HCT116 (cell line): ENCODE measurements around the gene KCNIP4. TPM values are rescaled to one million over a fixed set of nuclear protein-coding genes. Genes with fewer than 3 reads are reported as not detected.

Source experiments
- ATAC-seq: fragments of 200-7000 bp; cut with Tn5 transposase; 2 replicates; pipeline ENCODE4 v1.9.1; 2020; ENCODE audit warnings: mild to moderate bottlenecking, moderate library complexity
- BruUV-seq: library from RNA; stranded (reverse); fragments of 400-500 nt; replicated peaks from 2 replicates; lab custom pipeline; 2021; lab: Mats Ljungman, UMichigan
- CTCF ChIA-PET: fragments of 300-600 bp; sonication (Branson Sonifier 250); formaldehyde crosslinking; loops from one replicate; lab custom pipeline; 2021; ENCODE audit warnings: antibody characterized with exemption; lab: Charles Lee
- POLR2A ChIA-PET: fragments of 300-600, 350-600 bp; sonication (Branson Sonifier 250); formaldehyde crosslinking; loops from one replicate; lab custom pipeline; 2021; ENCODE audit warnings: antibody characterized with exemption; lab: Charles Lee
- RAD21 ChIA-PET, 2 experiments: fragments of 300-600 bp; sonication (Branson Sonifier 250); formaldehyde crosslinking; loops; one replicate each; lab custom pipeline; 2023; ENCODE audit warnings: low total read pairs in 2 of 2; ENCODE audit not compliant: uncharacterized antibody in 2 of 2, unreplicated experiment in 2 of 2, low non-redundant PET in 1 of 2; lab: Charles Lee
- DNase-seq: peaks from one replicate; pipeline ENCODE4 v3.0.0-alpha.2; 2010; ENCODE audit warnings: low read depth, low spot score
- H2AFZ ChIP-seq: fragments of 200-600 bp; shearing (Covaris generic), sonication (generic); 2 replicates; pipeline ENCODE4 v1.6.1; 2017; ENCODE audit warnings: low read depth, mixed run types, mixed read lengths, antibody characterized with exemption, low read length; ENCODE audit not compliant: poor library complexity, severe bottlenecking
- H3K27ac ChIP-seq: 2 replicates; pipeline ENCODE4 v1.5.1; 2012; ENCODE audit warnings: low read depth, low read length
- H3K27me3 ChIP-seq: fragments of 200-600 bp; sonication (generic); 2 replicates; pipeline ENCODE4 v1.6.1; 2016; ENCODE audit warnings: mixed run types, low read length, mixed read lengths; ENCODE audit not compliant: insufficient read depth
- H3K36me3 ChIP-seq, 2 experiments: fragments of 200-500 bp in 1 of 2; fragments of 200-600 bp in 1 of 2; sonication (Bioruptor generic) in 1 of 2; sonication (generic) in 1 of 2; 2 replicates each; pipeline versions ENCODE4 v1.5.1 to v1.6.1; 2014 to 2016; ENCODE audit warnings: low read length in 2 of 2, inconsistent platforms in 1 of 2, mixed read lengths in 1 of 2, mixed run types in 1 of 2; ENCODE audit not compliant: insufficient read depth in 2 of 2, control insufficient read depth in 1 of 2
- H3K4me1 ChIP-seq, 2 experiments: fragments of 200-600 bp in 1 of 2; sonication (generic) in 1 of 2; 2 replicates each; pipeline versions ENCODE4 v1.5.1 to v1.6.1; 2012 to 2017; ENCODE audit warnings: low read length in 2 of 2, inconsistent platforms in 1 of 2, mild to moderate bottlenecking in 1 of 2, mixed read lengths in 1 of 2, mixed run types in 1 of 2, moderate library complexity in 1 of 2; ENCODE audit not compliant: insufficient read depth in 2 of 2, control insufficient read depth in 1 of 2
- H3K4me2 ChIP-seq: fragments of 200-600 bp; sonication (generic); 2 replicates; pipeline ENCODE4 v1.6.1; 2017; ENCODE audit warnings: mixed run types, low read length, mixed read lengths
- H3K4me3 ChIP-seq, 2 experiments: fragments of 200-600 bp in 1 of 2; sonication (generic) in 1 of 2; replicated peaks in 1 of 2; 2 replicates each; pipeline ENCODE4 v1.5.1; 2011 to 2016; ENCODE audit warnings: low read length in 2 of 2, control low read depth in 1 of 2, low read depth in 1 of 2, mild to moderate bottlenecking in 1 of 2, mixed read lengths in 1 of 2, mixed run types in 1 of 2
- H3K79me2 ChIP-seq: fragments of 200-600 bp; sonication (generic); 2 replicates; pipeline ENCODE4 v1.6.1; 2017; ENCODE audit warnings: mild to moderate bottlenecking, mixed run types, low read length, moderate library complexity, mixed read lengths; ENCODE audit not compliant: insufficient read depth
- H3K9ac ChIP-seq: fragments of 200-600 bp; sonication (generic); 2 replicates; pipeline ENCODE4 v1.6.1; 2016; ENCODE audit warnings: low read length, mixed read lengths
- H3K9me2 ChIP-seq: fragments of 200-600 bp; sonication (generic), shearing (Covaris generic); 2 replicates; pipeline ENCODE4 v1.6.1; 2017; ENCODE audit warnings: mixed run types, mild to moderate bottlenecking, moderate library complexity; ENCODE audit not compliant: insufficient read depth
- H3K9me3 ChIP-seq, 2 experiments: fragments of 200-500 bp in 1 of 2; fragments of 200-600 bp in 1 of 2; sonication (Bioruptor generic) in 1 of 2; sonication (generic) in 1 of 2; 2 replicates each; pipeline ENCODE4 v1.6.1; 2014 to 2017; ENCODE audit warnings: low read length in 2 of 2, mixed read lengths in 2 of 2, inconsistent platforms in 1 of 2, low read depth in 1 of 2, mild to moderate bottlenecking in 1 of 2, mixed run types in 1 of 2, moderate library complexity in 1 of 2; ENCODE audit not compliant: control insufficient read depth in 1 of 2, insufficient read depth in 1 of 2
- H4K20me1 ChIP-seq: fragments of 200-600 bp; sonication (generic), shearing (Covaris generic); 2 replicates; pipeline ENCODE4 v1.6.1; 2017; ENCODE audit warnings: mixed run types, mild to moderate bottlenecking, moderate library complexity; ENCODE audit not compliant: insufficient read depth
- CBX3 ChIP-seq: IDR thresholded peaks from 2 replicates; pipeline ENCODE4 v1.6.1; 2012; ENCODE audit warnings: low read depth
- CEBPB ChIP-seq: IDR thresholded peaks from 2 replicates; pipeline ENCODE4 v1.6.1; 2012; ENCODE audit warnings: low read depth
- EGR1 ChIP-seq: IDR thresholded peaks from 2 replicates; pipeline ENCODE4 v1.6.1; 2012; ENCODE audit warnings: low read depth
- ELF1 ChIP-seq: IDR thresholded peaks from 2 replicates; pipeline ENCODE4 v1.6.1; 2012; ENCODE audit warnings: low read depth, borderline replicate concordance
- JUND ChIP-seq: IDR thresholded peaks from 2 replicates; pipeline ENCODE4 v1.6.1; 2012
- MAX ChIP-seq: IDR thresholded peaks from 2 replicates; pipeline ENCODE4 v1.6.1; 2012
- POLR2A ChIP-seq: IDR thresholded peaks from 2 replicates; pipeline ENCODE4 v1.7.0; 2011; ENCODE audit warnings: borderline replicate concordance; ENCODE audit not compliant: insufficient read depth, insufficient read length; ENCODE audit errors: extremely low read depth
- POLR2AphosphoS5 ChIP-seq: IDR thresholded peaks from 2 replicates; pipeline ENCODE4 v1.6.1; 2011; ENCODE audit warnings: mild to moderate bottlenecking, low read depth, low read length, moderate library complexity
- RAD21 ChIP-seq: IDR thresholded peaks from 2 replicates; pipeline ENCODE4 v1.6.1; 2012; ENCODE audit warnings: low read depth, mild to moderate bottlenecking
- SIN3A ChIP-seq: IDR thresholded peaks from 2 replicates; pipeline ENCODE4 v1.6.1; 2012; ENCODE audit warnings: low read depth
- SP1 ChIP-seq: IDR thresholded peaks from 2 replicates; pipeline ENCODE4 v1.6.1; 2012; ENCODE audit warnings: low read depth
- SRF ChIP-seq: IDR thresholded peaks from 2 replicates; pipeline ENCODE4 v1.6.1; 2012; ENCODE audit warnings: low read depth
- ZBTB33 ChIP-seq: IDR thresholded peaks from 2 replicates; pipeline ENCODE4 v1.6.1; 2011; ENCODE audit warnings: mild to moderate bottlenecking, low read length, moderate library complexity; ENCODE audit not compliant: insufficient replicate concordance; ENCODE audit errors: extremely low read depth
- ZFX ChIP-seq: fragments of 450-650 bp; IDR thresholded peaks from 2 replicates; pipeline ENCODE4 v1.6.1; 2017
- intact Hi-C: fragments of 100-400 bp; cut with micrococcal nuclease; formaldehyde crosslinking; loops from 2 replicates; pipeline ENCODE4 v1.10.0; 2022
- total RNA-seq: library from RNA; stranded (reverse); gene quantifications from one replicate; pipeline ENCODE4 v1.2.1, GENCODE V29; 2021; ENCODE audit not compliant: unreplicated experiment
- TF ChIP-seq, protein P1 (sequence below), 3 experiments: fragments of 200-600 bp in 1 of 3; sonication (generic) in 1 of 3; IDR thresholded peaks in 2 of 3; conservative IDR thresholded peaks in 1 of 3; 2 replicates each; pipeline ENCODE4 v1.5.1; 2012 to 2017; ENCODE audit warnings: low read depth in 2 of 3, low read length in 2 of 3, antibody characterized with exemption in 1 of 3, borderline replicate concordance in 1 of 3, control low read depth in 1 of 3, mild to moderate bottlenecking in 1 of 3, mixed read lengths in 1 of 3, mixed run types in 1 of 3, moderate library complexity in 1 of 3; ENCODE audit not compliant: insufficient read depth in 1 of 3

KCNIP4 gene
- total RNA-seq, 1 experiment from 2014 or later = not detected

DNA sequence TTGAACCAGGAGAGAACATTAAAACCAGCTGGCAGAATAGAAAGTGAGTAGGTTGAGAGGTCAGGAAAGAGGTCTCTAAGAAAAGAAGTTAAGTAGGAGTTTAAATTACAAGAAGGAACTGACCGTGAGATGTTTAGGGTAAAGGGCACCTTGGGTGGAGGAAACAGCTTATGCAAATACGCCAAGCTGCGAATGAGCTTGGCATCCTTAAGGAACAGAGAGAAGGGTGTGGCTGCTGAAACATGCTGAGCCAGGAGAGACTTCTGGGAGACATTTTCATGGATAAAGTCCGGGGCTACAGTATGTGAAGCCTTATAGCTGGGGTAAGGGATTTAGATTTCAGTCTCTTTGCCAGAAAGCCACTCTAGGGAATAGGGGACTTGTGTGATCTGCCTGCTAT is 249.1 kb downstream of the KCNIP4 start:
- DNase-seq (no peak), ATAC-seq (no peak)
- Histone ChIP-seq H3K79me2 (no peaks in the 10 kb centered on the region), H3K27ac (no peak overlapping the region), H3K4me2 (no peak overlapping the region), H3K9me2 (no peaks in the 10 kb centered on the region), H3K36me3 (no peaks in the 10 kb centered on the region), H3K9me3 (no peaks in the 10 kb centered on the region; a peak in 1 of 4 replicates), H3K4me1 (peaks cover 0 to 5% of the 10 kb centered on the region in 2 experiments; a peak in 1 of 4 replicates), H3K4me3 (no peak overlapping the region), H2AFZ (no peak overlapping the region), H3K27me3 (no peaks in the 10 kb centered on the region), H3K9ac (no peak overlapping the region), H4K20me1 (no peaks in the 10 kb centered on the region; the same call in 1 of the 2 replicates)
- no TSS peak for BruUV-seq
- intact Hi-C loops = no loop called here
- ChIA-PET RAD21 (no interaction called here), POLR2A (no interaction called here), CTCF (no interaction called here)
- TF ChIP-seq POLR2A (no peak), JUND (no peak), CEBPB (no peak), ZFX (no peak), RAD21 (no peak), CBX3 (no peak), SP1 (no peak), POLR2AphosphoS5 (no peak), ELF1 (no peak), ZBTB33 (no peak), EGR1 (no peak), SRF (no peak), MAX (no peak), SIN3A (no peak)
- TF ChIP-seq, protein P1, sequence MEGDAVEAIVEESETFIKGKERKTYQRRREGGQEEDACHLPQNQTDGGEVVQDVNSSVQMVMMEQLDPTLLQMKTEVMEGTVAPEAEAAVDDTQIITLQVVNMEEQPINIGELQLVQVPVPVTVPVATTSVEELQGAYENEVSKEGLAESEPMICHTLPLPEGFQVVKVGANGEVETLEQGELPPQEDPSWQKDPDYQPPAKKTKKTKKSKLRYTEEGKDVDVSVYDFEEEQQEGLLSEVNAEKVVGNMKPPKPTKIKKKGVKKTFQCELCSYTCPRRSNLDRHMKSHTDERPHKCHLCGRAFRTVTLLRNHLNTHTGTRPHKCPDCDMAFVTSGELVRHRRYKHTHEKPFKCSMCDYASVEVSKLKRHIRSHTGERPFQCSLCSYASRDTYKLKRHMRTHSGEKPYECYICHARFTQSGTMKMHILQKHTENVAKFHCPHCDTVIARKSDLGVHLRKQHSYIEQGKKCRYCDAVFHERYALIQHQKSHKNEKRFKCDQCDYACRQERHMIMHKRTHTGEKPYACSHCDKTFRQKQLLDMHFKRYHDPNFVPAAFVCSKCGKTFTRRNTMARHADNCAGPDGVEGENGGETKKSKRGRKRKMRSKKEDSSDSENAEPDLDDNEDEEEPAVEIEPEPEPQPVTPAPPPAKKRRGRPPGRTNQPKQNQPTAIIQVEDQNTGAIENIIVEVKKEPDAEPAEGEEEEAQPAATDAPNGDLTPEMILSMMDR (IDR thresholded peaks at IDR 0.05 in 2 of 3, conservative IDR thresholded peaks at IDR 0.05 in 1 of 3; ENCODE audit: borderline replicate concordance in 1 of 3, insufficient read depth in 1 of 3, low read depth in 2 of 3, low read length in 2 of 3) = no peak
